Uterus (tissue), 4 donors: ENCODE results near the gene GASK1B. TPM values are rescaled to one million over a fixed set of nuclear protein-coding genes. Genes with fewer than 3 reads are reported as not detected.

Source experiments
- DNase-seq, 2 donors: peaks; one replicate each; pipeline ENCODE4 v3.0.0-alpha.2; 2019 to 2020
- H3K27ac ChIP-seq, 2 donors: fragments of 200-600 bp; sonication (generic); 1 replicate in 1 of 2; 2 replicates in 1 of 2; pipeline ENCODE4 v1.5.1; 2016 to 2018
- H3K27me3 ChIP-seq, 2 donors: fragments of 200-600 bp; sonication (generic); one replicate each; pipeline ENCODE4 v1.5.1; 2018 to 2019; ENCODE audit warnings: control low read depth in 1 of 2
- H3K36me3 ChIP-seq, 2 donors: fragments of 200-600 bp; sonication (generic); one replicate each; pipeline ENCODE4 v1.5.1; 2019; ENCODE audit warnings: control low read depth in 1 of 2
- H3K4me1 ChIP-seq, 2 donors: fragments of 200-600 bp; sonication (generic); one replicate each; pipeline ENCODE4 v1.5.1; 2018 to 2019; ENCODE audit warnings: control low read depth in 1 of 2
- H3K4me3 ChIP-seq, 2 donors: fragments of 200-600 bp; sonication (generic); 1 replicate in 1 of 2; 2 replicates in 1 of 2; pipeline ENCODE4 v1.5.1; 2018 to 2019; ENCODE audit warnings: mild to moderate bottlenecking in 1 of 2
- H3K9me3 ChIP-seq, 2 donors: fragments of 200-600 bp; sonication (generic); one replicate each; pipeline ENCODE4 v1.5.1; 2019; ENCODE audit warnings: control low read depth in 1 of 2
- POLR2A ChIP-seq, 2 donors: fragments of 450-650 bp; IDR thresholded peaks; one replicate each; pipeline ENCODE4 v1.6.1; 2016; ENCODE audit warnings: antibody characterized with exemption in 2 of 2, mild to moderate bottlenecking in 1 of 2, moderate library complexity in 1 of 2
- intact Hi-C: fragments of 100-400 bp; cut with DNase I; formaldehyde crosslinking; loops from one replicate; pipeline ENCODE4 v1.15.1; 2023; ENCODE audit warnings: low total_unique reads
- total RNA-seq, 4 donors: library from RNA; depleted of rRNA in 3 of 4; stranded (reverse); fragments of >200 nt in 3 of 4; gene quantifications; one replicate each; pipeline versions ENCODE4 v1.1.0 to v1.2.4, GENCODE V29; 2014 to 2023
- TF ChIP-seq, protein P1 (sequence below), 4 experiments: fragments of 200-600 bp in 2 of 4; fragments of 450-650 bp in 2 of 4; sonication (generic) in 2 of 4; IDR thresholded peaks; one replicate each; pipeline ENCODE4 v1.5.1; 2016 to 2019; ENCODE audit warnings: antibody characterized with exemption in 4 of 4, mild to moderate bottlenecking in 2 of 4, moderate library complexity in 1 of 4
- donor health status: DM: yes; HTN: yes; CAD: no.

The GASK1B gene
- 100 to 1,000 TPM in 1 of 4 donors, 10 to 100 TPM in 3; 54.7 to 135 (median 62.7) TPM for total RNA-seq

DNA sequence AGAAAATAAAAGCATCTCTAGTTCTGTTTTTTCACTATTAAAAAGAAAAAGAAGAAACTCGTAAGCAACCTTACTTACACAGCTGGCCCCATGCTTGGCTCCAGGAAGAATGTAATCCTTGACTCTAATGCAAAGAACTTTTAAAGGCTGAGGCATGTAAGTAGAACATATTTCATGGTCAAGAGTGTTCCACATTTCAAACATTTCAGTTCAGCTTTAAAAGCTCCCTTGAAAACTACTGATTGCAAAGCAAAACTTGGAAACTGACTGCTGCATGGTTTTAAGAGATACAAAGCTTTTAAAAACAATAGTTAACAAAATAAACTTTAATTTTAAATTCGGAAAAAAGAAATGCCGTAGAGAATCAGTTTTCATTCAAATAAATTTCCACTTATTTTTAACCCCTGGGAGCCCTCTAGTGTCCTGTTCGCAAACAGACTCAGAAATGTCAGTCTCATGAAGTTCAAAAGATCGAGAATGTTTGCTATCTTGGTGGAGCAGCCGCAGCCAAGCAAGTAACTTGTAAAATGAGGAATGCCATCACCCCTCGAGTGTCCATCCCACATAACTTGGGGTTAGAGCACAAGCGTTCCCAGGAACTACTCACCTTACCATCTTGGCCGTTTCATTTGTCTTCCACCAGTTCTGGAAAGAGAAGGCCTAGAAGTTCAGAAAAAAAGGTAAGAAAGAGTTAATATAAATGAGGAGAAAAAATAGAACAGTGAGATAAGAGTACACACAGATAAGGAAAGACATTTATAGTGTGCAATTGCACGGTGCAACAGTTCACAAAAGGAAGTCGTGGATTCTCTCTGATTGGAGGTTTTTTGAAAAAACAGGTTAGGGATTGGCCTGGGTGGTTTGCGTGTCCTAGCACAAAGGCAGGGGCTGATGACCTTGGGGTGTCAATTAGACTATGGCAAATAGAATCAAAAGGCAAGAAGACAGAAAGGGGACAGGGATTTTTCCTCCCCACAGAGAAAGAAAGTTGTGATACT is at the start of gene GASK1B:
Gene GASK1B (minus strand): TSS at position 765 of the 998 bp plus-strand sequence. CDS start 1,650 bp downstream, outside the sequence.
- TF ChIP-seq, protein P1, sequence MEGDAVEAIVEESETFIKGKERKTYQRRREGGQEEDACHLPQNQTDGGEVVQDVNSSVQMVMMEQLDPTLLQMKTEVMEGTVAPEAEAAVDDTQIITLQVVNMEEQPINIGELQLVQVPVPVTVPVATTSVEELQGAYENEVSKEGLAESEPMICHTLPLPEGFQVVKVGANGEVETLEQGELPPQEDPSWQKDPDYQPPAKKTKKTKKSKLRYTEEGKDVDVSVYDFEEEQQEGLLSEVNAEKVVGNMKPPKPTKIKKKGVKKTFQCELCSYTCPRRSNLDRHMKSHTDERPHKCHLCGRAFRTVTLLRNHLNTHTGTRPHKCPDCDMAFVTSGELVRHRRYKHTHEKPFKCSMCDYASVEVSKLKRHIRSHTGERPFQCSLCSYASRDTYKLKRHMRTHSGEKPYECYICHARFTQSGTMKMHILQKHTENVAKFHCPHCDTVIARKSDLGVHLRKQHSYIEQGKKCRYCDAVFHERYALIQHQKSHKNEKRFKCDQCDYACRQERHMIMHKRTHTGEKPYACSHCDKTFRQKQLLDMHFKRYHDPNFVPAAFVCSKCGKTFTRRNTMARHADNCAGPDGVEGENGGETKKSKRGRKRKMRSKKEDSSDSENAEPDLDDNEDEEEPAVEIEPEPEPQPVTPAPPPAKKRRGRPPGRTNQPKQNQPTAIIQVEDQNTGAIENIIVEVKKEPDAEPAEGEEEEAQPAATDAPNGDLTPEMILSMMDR (IDR thresholded peaks at IDR 0.05): peak; percentile 62 to 76 (median 70)
- no peak for TF ChIP-seq POLR2A (IDR thresholded peaks at IDR 0.05)
- H3K36me3 ChIP-seq: no peaks in the 10 kb centered on the region
- peak within 1 kb of the TSS; percentile 47 to 60 for H3K4me3 ChIP-seq
- peak; percentile 38 to 67 for DNase-seq
- peak within 1 kb of the TSS; percentile 90 to 97 for H3K27ac ChIP-seq
- H3K27me3 ChIP-seq: no peaks in the 10 kb centered on the region
- H3K9me3 ChIP-seq: no peaks in the 10 kb centered on the region
- peaks cover 0 to 7% of the 10 kb centered on the region in 2 donors for H3K4me1 ChIP-seq
- intact Hi-C loops: loop anchor here (5.0 kb wide), 1 partner anchor 175 kb away; no protein-coding TSS in a partner anchor

DNA sequence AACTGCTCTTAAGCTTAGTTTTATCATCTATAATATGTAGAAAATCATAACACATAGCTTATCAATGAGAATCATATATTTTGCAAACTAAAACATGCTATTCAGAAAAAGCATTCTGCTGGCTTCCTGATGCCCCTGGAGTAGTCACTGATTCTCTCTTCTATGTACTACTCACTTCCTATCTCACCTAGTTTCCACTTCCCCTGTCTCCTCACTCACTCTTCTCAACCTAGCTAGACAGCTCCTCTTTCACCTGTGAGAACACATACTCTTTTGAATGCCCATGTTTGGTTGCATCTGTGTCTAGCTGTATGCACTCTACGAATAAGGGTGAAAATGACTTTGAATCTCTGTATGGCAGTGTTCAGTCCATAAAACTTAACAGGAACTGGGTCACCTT is 46.8 kb upstream of the GASK1B start:
- H3K36me3 ChIP-seq: no peaks in the 10 kb centered on the region
- H3K9me3 ChIP-seq: no peaks in the 10 kb centered on the region
- H3K27ac ChIP-seq: no peak overlapping the region
- no peaks in the 10 kb centered on the region for H3K27me3 ChIP-seq
- no peak overlapping the region for H3K4me3 ChIP-seq
- no peak for DNase-seq
- intact Hi-C loops: no loop called here
- TF ChIP-seq, protein P1 (IDR thresholded peaks at IDR 0.05): no peak
- no peak for TF ChIP-seq POLR2A (IDR thresholded peaks at IDR 0.05)
- H3K4me1 ChIP-seq: no peaks in the 10 kb centered on the region

DNA sequence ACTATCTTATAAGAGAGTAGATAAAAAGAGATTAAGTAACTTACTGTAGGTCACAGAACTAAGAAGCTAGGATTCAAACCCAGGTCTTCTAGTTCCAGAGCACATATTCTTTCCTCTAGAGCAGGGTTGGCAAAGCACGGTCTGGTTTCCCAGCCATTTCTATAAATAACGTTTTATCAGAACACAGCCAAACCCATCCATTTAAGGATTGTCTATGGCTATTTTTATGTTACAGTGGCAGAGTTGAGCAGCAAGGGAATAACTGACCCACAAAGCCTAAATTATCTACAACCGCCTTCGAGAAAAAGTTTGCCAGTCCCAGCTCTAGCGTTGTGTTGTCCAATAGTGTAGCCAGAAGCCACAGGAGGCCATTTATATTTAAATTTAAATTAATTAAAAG is 44.9 kb upstream of the GASK1B start:
- intact Hi-C loops: no loop called here
- no peak overlapping the region for H3K27ac ChIP-seq
- DNase-seq: no peak
- H3K27me3 ChIP-seq: no peaks in the 10 kb centered on the region
- no peaks in the 10 kb centered on the region for H3K9me3 ChIP-seq
- H3K4me1 ChIP-seq: no peaks in the 10 kb centered on the region
- no peaks in the 10 kb centered on the region for H3K36me3 ChIP-seq
- no peak overlapping the region for H3K4me3 ChIP-seq
- TF ChIP-seq POLR2A (IDR thresholded peaks at IDR 0.05): no peak
- TF ChIP-seq, protein P1 (IDR thresholded peaks at IDR 0.05): no peak

DNA sequence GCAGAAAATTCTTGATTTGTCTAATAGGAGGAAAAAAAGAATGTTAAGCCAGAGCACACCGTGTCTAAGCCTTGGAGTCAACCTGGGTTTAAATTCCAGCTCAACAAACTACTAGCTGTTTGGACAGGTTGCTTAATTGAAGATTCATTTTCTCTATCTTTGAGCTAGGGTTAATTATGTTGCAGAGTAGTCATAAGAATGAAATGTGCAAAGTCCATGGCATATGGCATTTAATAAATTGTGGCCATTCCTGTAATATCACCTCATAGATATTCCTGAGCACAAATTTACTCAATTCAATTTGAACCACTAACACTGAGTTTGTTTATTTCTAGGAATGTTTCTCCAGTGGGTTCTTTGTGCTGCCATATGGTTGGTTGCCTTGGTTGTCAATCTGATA is 42.0 kb upstream of the GASK1B start:
- H3K36me3 ChIP-seq: no peaks in the 10 kb centered on the region
- H3K4me3 ChIP-seq: no peak overlapping the region
- DNase-seq: no peak
- H3K9me3 ChIP-seq: no peaks in the 10 kb centered on the region
- no peaks in the 10 kb centered on the region for H3K4me1 ChIP-seq
- intact Hi-C loops: no loop called here
- H3K27me3 ChIP-seq: no peaks in the 10 kb centered on the region
- TF ChIP-seq, protein P1 (IDR thresholded peaks at IDR 0.05): no peak
- TF ChIP-seq POLR2A (IDR thresholded peaks at IDR 0.05): no peak
- H3K27ac ChIP-seq: no peak overlapping the region

DNA sequence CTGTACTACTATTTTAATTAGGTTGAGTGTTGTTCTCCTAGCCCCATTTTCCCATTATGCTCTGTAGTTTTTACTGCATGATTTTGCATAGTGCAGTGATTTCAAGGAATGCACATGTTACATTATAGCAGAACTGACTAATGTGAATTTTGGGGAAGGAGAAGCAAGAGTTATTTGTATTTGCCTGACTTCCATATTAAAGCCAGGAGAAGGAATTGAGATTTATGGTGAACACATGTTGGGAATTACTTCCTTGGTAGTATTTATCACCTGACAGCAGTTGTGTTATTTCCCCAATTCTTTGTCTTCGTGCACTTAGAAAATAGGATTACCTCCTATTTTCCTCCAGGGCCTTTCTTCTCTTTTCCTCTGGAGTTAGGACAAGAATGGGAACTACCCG is 40.6 kb upstream of the GASK1B start:
- H3K27ac ChIP-seq: no peak overlapping the region
- intact Hi-C loops: no loop called here
- TF ChIP-seq, protein P1 (IDR thresholded peaks at IDR 0.05): no peak
- no peak for TF ChIP-seq POLR2A (IDR thresholded peaks at IDR 0.05)

More for the DNA sequence above, 40.6 kb upstream of the GASK1B start:
- H3K4me3 ChIP-seq: no peak overlapping the region
- H3K27me3 ChIP-seq: no peaks in the 10 kb centered on the region
- no peaks in the 10 kb centered on the region for H3K9me3 ChIP-seq
- no peak for DNase-seq
- H3K4me1 ChIP-seq: no peaks in the 10 kb centered on the region
- no peaks in the 10 kb centered on the region for H3K36me3 ChIP-seq
